ENCODE measurements around the gene NAB1.

NAB1 gene

DNA sequence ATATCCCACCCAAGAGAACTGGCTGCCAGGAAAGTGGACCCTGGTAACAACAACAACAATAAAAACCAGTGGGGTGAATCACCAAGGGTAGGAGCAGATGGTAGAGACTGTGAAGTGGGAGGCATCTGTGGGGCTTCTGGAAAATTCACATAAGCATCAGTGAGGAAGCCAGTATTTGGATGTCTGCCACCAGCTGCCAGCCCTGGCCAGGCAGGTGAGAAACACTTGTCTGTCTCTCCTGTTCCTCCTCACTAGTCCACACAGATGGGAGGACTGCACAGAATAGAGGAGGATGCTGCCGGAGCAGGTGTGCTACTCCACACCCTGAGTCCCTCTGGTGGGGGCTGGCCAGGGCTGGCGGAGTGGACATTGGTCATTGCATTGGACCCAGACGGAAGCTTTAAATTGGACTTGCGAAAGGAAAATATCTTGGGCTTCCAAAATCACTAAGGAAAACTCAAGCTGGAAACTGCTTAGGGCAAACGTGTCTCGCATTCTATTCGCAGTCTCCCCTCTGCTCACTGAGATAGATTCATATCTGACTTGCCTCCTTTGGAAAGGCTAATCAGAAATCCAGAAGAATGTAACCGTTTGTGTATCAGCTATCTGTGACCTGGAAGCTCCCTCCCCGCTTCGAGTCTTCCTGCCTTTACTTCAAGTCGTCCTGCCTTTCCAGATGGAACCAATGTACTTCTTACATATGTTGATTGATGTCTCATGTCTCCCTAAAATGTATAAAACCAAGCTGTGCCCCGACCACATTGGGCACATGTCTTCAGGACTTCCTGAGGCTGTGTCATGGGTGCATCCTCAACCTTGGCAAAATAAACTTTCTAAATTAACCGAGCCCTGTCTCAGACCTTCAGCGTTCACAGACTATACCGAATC lies 69.1 kb downstream of the NAB1 start:
- DNase-seq, result no peak

DNA sequence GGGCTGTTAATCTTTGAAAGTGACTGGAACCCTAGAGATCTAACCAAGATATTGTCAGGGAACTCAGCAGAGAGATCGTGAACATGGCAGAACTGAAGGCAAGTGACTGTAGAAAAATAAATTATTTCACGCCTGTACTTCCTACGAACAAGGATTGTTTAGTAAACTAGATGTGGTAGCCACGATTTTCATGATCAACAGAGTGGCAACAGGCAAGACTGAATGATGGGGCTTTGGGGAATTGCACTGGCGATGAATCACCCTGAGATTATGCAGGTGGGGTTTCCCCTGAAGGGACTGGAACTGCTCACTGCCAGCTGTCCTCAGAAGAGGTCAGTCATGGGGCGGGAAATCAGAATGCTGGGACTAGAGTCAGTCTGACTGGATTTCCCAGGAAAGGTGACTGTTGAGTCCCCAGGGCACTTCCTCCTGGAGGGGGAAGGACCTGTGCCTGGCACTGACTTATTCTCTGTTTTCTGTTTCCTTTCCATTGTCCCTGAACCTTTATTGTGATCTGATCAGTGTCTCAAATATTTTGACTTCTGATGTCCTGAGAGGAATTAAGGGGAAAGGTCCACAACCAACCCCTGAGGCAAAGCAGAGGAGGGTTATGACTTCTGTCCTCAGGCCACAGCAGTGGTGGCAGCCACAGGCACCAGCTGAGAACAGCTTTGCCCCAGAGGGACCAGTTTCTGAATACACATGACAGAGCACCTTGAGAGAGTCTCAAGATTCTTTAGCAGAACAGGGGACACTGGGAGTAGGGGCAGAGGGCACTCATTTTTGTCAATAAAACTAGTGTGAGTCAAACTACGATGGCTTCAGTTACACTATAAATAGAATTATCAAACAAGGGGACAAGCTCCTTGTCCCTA lies 70.0 kb downstream of the NAB1 start:
- DNase-seq, result no peak

DNA sequence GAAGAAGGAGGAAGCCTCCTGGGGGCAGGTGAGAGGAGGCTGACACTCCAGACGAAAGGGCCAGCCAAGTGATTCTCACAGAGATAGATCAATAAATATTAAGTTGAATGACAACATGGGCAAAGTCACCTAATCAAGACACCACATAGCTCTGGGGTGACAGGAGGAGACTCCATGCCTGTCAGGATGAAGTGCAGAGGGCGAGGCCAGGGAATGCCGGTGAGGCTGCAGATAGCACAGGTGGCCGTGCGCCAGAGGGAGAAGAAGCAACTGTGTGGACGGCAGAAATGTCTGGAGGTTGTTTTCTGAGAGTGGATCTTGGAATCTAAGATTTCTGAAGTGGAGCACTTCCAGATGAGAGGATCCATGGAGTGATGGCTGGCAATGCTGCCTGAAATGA lies 71.4 kb downstream of the NAB1 start:
- no peak for DNase-seq

DNA sequence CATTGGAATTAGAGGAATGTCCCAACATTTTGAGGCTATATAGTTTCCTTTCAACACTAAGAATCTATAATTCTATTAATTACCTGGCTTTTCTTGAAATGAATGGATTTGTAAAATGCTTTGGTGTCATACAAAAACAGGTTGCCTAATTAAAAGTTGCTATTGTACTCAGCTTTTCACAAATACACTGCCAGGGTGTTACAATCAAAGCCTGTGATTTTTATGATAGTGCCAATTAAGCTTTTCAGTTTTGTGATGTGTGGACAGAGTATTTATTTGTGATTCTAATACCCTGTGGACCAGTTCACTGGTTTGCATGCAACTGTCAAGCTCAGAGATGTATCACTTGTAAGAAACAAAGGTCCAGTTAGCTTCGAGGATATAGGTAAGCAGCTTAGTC lies 71.8 kb downstream of the NAB1 start:
- DNase-seq, result no peak

DNA sequence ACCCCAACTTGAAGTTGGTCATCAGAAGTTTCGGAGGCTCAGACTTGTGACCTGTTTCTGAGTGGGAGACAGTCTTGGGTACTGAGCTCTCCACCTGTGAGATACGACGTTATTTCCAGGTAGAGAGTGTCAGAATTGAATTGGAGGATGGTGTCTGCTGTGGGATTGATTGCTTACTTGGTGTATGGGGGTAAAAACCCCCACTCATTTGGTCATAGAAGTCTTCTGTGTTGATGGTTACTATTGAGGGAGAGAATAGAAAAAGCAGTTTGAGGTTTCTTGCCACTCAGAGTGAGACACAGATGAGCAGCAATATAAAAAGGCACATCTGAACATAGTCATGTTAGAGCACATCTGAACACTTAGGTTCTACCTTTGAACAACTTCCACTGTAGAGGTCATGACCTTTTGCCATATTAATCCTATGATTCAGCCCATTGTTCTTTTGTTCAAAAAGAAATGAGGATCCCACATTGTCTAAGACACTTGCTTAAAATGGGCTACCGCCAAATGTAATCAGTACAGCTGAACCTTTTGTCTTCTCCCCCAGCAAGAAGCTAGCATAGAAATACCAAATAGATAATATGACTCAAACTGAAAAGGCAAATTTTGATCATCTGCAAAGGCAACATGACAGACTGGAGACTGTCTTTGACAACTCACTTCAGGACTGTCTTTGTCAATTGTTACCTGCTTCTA lies 73.3 kb downstream of the NAB1 start:
- no peak for DNase-seq

DNA sequence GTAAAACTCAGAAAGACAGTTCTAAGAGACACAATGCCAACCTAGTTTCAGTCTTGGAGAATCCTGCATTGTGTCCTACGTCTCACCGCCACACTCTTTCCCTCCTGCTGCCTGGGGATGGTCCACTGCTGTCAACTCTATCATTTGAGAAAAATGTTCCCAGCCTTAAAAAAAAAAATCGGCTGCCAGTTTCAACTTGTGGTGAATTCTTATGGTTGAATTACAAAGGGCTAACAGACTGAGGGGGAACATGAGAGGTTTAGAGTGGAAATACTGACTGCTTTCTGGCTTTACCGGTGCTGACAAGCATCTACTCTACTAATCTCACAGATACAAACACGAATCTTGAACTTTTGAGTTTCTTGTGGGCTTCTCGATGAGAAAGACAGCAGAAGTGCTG lies 74.0 kb downstream of the NAB1 start:
- no peak for DNase-seq

DNA sequence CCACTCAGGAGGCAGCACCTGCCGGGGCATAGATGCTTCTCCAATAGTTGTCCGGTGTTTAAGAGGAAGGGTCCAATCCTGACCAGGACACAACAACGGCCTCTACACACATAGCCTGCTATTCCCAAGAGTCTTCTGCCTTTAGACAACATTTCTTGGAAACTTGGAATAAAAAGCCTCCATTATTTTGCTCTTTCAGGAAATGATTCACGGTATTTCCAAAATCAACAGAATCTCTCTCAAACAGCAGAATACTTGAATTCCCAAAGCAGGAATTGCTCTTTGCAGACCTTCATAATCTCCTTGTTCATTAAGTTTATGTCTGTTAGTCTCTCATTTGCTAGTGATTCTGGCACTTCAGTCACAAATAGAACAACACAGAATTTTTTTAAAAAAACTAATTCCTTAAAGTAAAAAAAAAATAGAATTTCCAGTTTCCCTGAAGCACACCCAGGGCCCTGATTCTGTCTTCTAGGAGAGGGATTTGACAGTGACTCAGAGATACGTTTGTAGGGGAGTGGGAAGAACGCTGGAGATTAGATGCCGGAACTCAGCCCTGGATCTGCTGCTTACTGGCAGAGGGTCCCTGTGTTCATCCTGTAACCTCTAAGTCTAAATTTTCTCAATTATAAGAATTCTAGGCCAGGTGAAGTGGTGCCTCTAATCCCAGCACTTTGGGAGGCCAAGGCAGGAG lies 74.7 kb downstream of the NAB1 start:
- DNase-seq, result no peak

DNA sequence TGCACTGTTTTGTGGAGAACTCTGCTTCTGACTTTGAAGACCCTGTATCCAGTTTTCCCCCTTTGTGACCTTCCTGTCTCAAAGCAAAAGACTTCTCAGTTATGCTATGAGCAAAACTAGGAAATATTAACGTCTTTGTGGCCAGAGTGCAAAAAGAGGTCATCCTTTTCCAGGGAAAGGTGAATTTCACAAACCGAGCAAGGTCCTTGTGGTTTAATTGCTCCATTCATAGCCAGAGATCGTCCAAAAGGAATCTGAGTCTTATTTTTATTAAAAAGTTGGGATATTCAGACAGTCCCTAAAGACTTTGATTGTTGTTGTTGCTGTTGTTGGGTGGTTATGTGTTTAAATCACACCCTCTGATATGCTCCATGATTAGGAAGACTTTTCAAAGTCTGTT lies 77.4 kb downstream of the NAB1 start:
- no peak for DNase-seq

DNA sequence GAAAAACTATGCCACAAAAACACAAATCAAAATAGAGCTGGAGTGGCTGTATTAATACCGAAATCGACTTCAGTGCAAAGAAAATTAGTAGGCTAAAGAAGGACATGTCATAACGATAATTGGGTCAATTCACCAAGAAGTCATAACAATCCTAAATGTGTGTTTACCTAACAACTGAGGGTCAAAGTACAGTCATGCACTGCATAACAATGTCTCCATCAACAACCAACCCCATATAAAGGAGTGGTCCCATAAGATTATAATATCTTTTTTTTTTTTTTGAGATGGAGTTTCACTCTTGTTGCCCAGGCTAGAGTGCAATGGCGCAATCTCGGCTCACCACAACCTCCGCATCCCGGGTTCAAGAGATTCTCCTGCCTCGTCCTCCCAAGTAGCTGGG lies 87.5 kb downstream of the NAB1 start:
- DNase-seq, result no peak

DNA sequence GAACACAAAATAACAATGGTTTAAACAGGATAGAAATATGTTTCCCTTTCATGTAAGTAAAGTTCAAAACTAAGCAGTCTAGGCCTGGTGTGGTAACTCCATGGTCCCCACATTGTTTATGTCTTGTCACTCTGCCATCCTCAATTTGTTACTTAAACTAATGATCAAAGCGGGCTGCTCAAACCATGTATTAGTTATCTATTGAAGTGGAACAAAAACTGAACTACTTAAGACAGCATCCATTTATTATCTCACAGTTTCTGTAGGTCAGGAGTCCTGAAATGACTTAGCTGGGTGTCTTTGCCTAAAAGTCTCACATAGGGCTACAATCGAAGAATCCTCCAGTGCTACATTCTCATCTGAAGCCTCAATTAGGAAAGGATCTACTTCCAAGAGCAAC lies 91.6 kb downstream of the NAB1 start:
- DNase-seq, result no peak

Data from NCI-H748 treated with DMSO at 0.1 percent for 48 hours (cell line).